ENCODE data around the gene PDE8A. TPM values are rescaled to one million over a fixed set of nuclear protein-coding genes. Genes with fewer than 3 reads are reported as not detected.

Gene PDE8A
- total and polyA plus RNA-seq, 10 of the 15 experiments (the other 5 are each of a cell fraction or from before 2014, with no cell fraction given): 6.7 to 69.2 (median 27.2) TPM

GRCh38 chr15:84961707-84962106, 19.9 kb upstream of the PDE8A start:
- ChIA-PET RAD21 (ENCODE audit: unreplicated experiment) (interaction anchor here (1.4 kb wide), 1 partner anchor 82 kb away, joined by 4 read pairs; no protein-coding TSS in a partner anchor), CTCF (no interaction called here), SMC1A (ENCODE audit: uncharacterized antibody, unreplicated experiment) (no interaction called here), POLR2A (no interaction called here)
- WGBS (ENCODE audit: insufficient coverage, insufficient replicate concordance, low lambda C conversion rate, missing lambda C conversion rate): 48% methylated on average over 3 of the region's 3 CpGs
- no peak overlapping the region for H3K4me3 ChIP-seq
- H3K27me3 ChIP-seq (replicated peaks in 1 of 2; ENCODE audit: control insufficient read depth in 2 of 2, insufficient read depth in 2 of 2, low read length in 1 of 2): no peaks in the 10 kb centered on the region
- FAIRE-seq: no peak
- no peaks in the 10 kb centered on the region for H3K4me1 ChIP-seq (ENCODE audit: control insufficient read depth, insufficient read depth, low read length)
- H3K4me2 ChIP-seq (ENCODE audit: control insufficient read depth, insufficient read depth): no peak overlapping the region
- in situ Hi-C loops (cut with MboI): loop anchor here (5.0 kb wide), 1 partner anchor 81 kb away; no protein-coding TSS in a partner anchor
- no peak for DNase-seq (ENCODE audit: low read depth, low spot score)
- no peak overlapping the region for H3K27ac ChIP-seq (ENCODE audit: control insufficient read depth, insufficient read depth)
- peaks cover 2% of the 10 kb centered on the region; the same call in 1 of the 3 replicates for H3K9me3 ChIP-seq (replicated peaks; ENCODE audit: control insufficient read depth, insufficient read depth, low read length)
- H2AFZ ChIP-seq (ENCODE audit: control insufficient read depth, low read depth, low read length): no peak overlapping the region
- H3K36me3 ChIP-seq (ENCODE audit: control insufficient read depth in 2 of 2, insufficient read depth in 2 of 2, low read length in 1 of 2): no peaks in the 10 kb centered on the region
- H3K9ac ChIP-seq (ENCODE audit: control insufficient read depth, insufficient read depth, low read length): no peak overlapping the region
- no peaks in the 10 kb centered on the region for H3K79me2 ChIP-seq (ENCODE audit: control insufficient read depth, insufficient read depth, low read length)
- intact Hi-C loops (cut with micrococcal nuclease; ENCODE audit: unreplicated experiment): no loop called here
- no peak for ATAC-seq
- H4K20me1 ChIP-seq (ENCODE audit: control insufficient read depth, insufficient read depth): no peaks in the 10 kb centered on the region
- no peak for TF ChIP-seq GABPA (IDR thresholded peaks at IDR 0.05; ENCODE audit: low read depth)
- TF ChIP-seq SREBF1 (IDR thresholded peaks at IDR 0.05; ENCODE audit: low read length): no peak
- TF ChIP-seq NBN (IDR thresholded peaks at IDR 0.05): no peak
- TF ChIP-seq EED (IDR thresholded peaks at IDR 0.05; ENCODE audit: low read depth): no peak
- TF ChIP-seq ZZZ3 (IDR thresholded peaks at IDR 0.05; ENCODE audit: control insufficient read depth, insufficient read length, low read depth): no peak
- TF ChIP-seq RCOR1 (conservative IDR thresholded peaks at IDR 0.05; ENCODE audit: low read depth, low read length): no peak
- no peak for TF ChIP-seq HDGF (IDR thresholded peaks at IDR 0.05)
- no peak for TF ChIP-seq ZNF384 (IDR thresholded peaks at IDR 0.05; ENCODE audit: borderline replicate concordance, low read depth, low read length)
- TF ChIP-seq ATF2 (IDR thresholded peaks at IDR 0.05; ENCODE audit: low read length): no peak
- no peak for TF ChIP-seq ZNF207 (IDR thresholded peaks at IDR 0.05; ENCODE audit: borderline replicate concordance)
- TF ChIP-seq HSF1 (IDR thresholded peaks at IDR 0.05; ENCODE audit: low read depth, low read length): no peak
- TF ChIP-seq BCLAF1 (IDR thresholded peaks at IDR 0.05): no peak
- BruUV-seq (replicated peaks): no TSS peak
